ENCODE data around the gene FCN3.

The FCN3 gene

GRCh38 chr1:27400082-27400962 is 25.7 kb upstream of the FCN3 start:
- TF ChIP-seq POLR2A (IDR thresholded peaks at IDR 0.05; ENCODE audit: extremely low read depth, insufficient read length) (no peak), MAX (IDR thresholded peaks at IDR 0.05; ENCODE audit: low read depth, low read length) (no peak), MYC (IDR thresholded peaks at IDR 0.05; ENCODE audit: low read depth, low read length) (no peak)
- TF ChIP-seq, protein P1, sequence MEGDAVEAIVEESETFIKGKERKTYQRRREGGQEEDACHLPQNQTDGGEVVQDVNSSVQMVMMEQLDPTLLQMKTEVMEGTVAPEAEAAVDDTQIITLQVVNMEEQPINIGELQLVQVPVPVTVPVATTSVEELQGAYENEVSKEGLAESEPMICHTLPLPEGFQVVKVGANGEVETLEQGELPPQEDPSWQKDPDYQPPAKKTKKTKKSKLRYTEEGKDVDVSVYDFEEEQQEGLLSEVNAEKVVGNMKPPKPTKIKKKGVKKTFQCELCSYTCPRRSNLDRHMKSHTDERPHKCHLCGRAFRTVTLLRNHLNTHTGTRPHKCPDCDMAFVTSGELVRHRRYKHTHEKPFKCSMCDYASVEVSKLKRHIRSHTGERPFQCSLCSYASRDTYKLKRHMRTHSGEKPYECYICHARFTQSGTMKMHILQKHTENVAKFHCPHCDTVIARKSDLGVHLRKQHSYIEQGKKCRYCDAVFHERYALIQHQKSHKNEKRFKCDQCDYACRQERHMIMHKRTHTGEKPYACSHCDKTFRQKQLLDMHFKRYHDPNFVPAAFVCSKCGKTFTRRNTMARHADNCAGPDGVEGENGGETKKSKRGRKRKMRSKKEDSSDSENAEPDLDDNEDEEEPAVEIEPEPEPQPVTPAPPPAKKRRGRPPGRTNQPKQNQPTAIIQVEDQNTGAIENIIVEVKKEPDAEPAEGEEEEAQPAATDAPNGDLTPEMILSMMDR (IDR thresholded peaks at IDR 0.05; ENCODE audit: low read depth, low read length), result no peak
- no peak overlapping the region for H3K4me3 ChIP-seq (ENCODE audit: low read depth, low read length)
- DNase-seq (ENCODE audit: low read depth), result no peak

DNA sequence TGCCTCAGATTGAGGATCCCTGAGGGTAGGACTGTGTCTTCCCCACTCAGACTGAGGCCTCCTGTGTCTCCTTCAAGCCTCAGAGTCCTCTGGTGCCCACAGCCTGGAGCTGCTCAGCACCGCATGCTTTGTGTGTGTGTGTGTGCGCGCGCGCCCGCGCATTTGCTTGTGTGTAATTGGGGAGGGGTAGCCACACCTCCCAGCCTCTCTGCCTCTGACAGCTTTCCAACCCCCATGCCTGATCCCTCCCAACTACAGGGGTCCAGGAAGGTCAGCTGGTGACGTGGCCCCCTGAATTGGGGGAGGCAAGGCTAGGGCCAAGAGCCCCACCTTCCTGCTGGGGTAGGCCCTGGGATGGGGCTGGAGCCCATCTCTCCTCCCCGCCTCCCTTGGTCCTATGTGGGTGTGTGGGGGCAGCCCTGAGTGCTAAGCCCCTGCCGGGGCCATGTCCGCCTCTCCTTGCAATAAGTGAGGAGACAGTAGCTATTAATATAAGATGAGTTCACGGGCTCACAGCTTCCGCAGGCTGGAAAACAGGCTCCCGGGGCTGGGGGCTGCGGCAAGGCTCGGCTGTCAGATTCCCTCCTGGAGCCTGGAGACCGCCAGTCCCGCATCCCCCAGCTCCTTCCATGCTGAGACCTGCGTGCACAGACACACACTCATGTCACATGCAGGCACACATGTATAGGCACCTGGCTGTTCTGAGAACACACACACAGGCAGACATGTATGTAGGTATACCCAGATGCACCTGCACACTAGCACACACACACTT is 24.8 kb upstream of the FCN3 start:
- no peak for DNase-seq (ENCODE audit: low read depth)

DNA sequence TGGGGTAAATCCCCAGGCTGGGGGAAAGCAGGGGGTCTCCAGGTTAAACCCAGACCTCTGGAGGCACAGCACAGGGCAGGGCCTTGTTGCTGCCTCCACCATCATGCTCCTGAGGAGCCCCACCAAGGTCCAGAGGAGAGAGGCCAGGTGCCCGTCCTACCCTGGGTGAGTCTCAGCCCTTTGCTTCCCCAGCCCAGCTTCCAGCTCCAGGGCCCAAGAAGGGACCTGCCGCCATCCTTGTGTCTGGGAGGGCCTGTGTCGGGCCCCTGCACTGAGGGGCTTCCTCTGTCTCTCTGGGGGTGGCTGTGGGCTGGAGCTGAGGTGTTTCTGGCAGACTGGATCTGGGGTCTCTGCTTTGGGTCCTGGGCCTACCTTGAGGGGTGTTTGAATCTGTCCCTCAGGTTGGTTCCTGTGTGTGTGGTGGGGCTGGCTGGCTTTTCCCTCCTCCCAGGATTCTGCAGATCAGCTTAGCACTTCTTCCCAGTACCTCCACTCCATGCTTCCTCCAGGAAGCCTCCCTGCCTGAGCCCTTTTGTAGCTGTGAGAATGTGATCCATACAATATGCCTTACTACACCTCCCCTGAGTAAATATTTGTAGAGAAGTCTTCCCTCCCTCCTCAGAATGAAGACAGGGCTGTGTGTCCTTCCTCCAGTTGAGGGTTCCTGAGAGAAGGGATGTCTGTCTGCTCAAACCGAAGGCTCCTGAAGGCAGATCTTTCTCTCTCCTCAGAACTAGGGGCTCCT is 24.0 kb upstream of the FCN3 start:
- TF ChIP-seq MAX (IDR thresholded peaks at IDR 0.05; ENCODE audit: low read depth, low read length) (no peak), MYC (IDR thresholded peaks at IDR 0.05; ENCODE audit: low read depth, low read length) (no peak), POLR2A (IDR thresholded peaks at IDR 0.05; ENCODE audit: extremely low read depth, insufficient read length) (no peak)
- TF ChIP-seq, protein P1 (IDR thresholded peaks at IDR 0.05; ENCODE audit: low read depth, low read length), result no peak
- no peak overlapping the region for H3K4me3 ChIP-seq (ENCODE audit: low read depth, low read length)
- no peak for DNase-seq (ENCODE audit: low read depth)

More for the DNA sequence above, 24.8 kb upstream of the FCN3 start:
- no peak overlapping the region for H3K4me3 ChIP-seq (ENCODE audit: low read depth, low read length)
- TF ChIP-seq POLR2A (IDR thresholded peaks at IDR 0.05; ENCODE audit: extremely low read depth, insufficient read length), result no peak
- TF ChIP-seq MAX (IDR thresholded peaks at IDR 0.05; ENCODE audit: low read depth, low read length), result no peak

GRCh38 chr1:27397749-27398148 is 23.1 kb upstream of the FCN3 start:
- no peak for DNase-seq (ENCODE audit: low read depth)
- no peak overlapping the region for H3K4me3 ChIP-seq (ENCODE audit: low read depth, low read length)
- TF ChIP-seq POLR2A (IDR thresholded peaks at IDR 0.05; ENCODE audit: extremely low read depth, insufficient read length), result no peak
- no peak for TF ChIP-seq MYC (IDR thresholded peaks at IDR 0.05; ENCODE audit: low read depth, low read length)
- TF ChIP-seq, protein P1 (IDR thresholded peaks at IDR 0.05; ENCODE audit: low read depth, low read length), result no peak
- no peak for TF ChIP-seq MAX (IDR thresholded peaks at IDR 0.05; ENCODE audit: low read depth, low read length)

DNA sequence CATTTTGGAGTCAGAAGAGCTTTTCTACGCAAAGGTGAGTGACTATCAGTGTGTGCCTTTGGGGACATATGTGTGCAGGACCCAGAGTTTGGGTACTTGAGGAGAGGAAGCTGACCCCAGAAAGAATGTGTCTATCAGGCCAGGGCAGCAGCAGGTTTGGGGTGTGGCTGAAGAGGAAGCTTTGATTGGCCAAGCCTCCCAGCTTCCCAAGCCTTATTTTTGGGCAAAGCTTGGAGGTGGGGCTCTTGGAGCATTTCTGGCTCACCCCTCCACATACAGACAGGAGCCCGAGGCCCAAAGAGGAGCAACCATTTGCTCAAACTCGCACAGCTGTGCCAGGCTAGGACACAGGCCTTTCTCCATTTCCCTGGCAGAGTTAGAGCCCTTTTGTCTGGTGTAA is 22.5 kb upstream of the FCN3 start:
- TF ChIP-seq MAX (IDR thresholded peaks at IDR 0.05; ENCODE audit: low read depth, low read length) (no peak), MYC (IDR thresholded peaks at IDR 0.05; ENCODE audit: low read depth, low read length) (no peak), POLR2A (IDR thresholded peaks at IDR 0.05; ENCODE audit: extremely low read depth, insufficient read length) (no peak)
- TF ChIP-seq, protein P1 (IDR thresholded peaks at IDR 0.05; ENCODE audit: low read depth, low read length), result no peak
- DNase-seq (ENCODE audit: low read depth), result no peak
- H3K4me3 ChIP-seq (ENCODE audit: low read depth, low read length), result no peak overlapping the region
